K562 (cell line): ENCODE data around the gene NDUFB10. TPM values are rescaled to one million over a fixed set of nuclear protein-coding genes. Genes with fewer than 3 reads are reported as not detected.

ENCODE experiments used
- BRF1 ChIP-seq: IDR thresholded peaks from 3 replicates; pipeline ENCODE4 v1.6.1; 2011; ENCODE audit warnings: borderline replicate concordance, mild to moderate bottlenecking; ENCODE audit not compliant: insufficient read length; ENCODE audit errors: extremely low read depth
- CBX5 ChIP-seq: IDR thresholded peaks from 2 replicates; pipeline ENCODE4 v1.6.1; 2014; ENCODE audit warnings: low read depth, borderline replicate concordance
- CREM ChIP-seq: IDR thresholded peaks from 2 replicates; pipeline ENCODE4 v1.6.1; 2014; ENCODE audit warnings: antibody characterized with exemption, low read depth
- FOXP1 ChIP-seq: sonication (generic); formaldehyde crosslinking; IDR thresholded peaks from 2 replicates; pipeline ENCODE4 v1.8.0; 2022; ENCODE audit warnings: mild to moderate bottlenecking, missing genetic modification reagents
- GABPB1 ChIP-seq: sonication (generic); formaldehyde crosslinking; IDR thresholded peaks from 2 replicates; pipeline ENCODE4 v1.8.0; 2022; ENCODE audit warnings: mild to moderate bottlenecking, missing genetic modification reagents
- HDAC2 ChIP-seq: fragments of 450-650 bp; IDR thresholded peaks from 2 replicates; pipeline ENCODE4 v1.6.1; 2016; ENCODE audit warnings: mild to moderate bottlenecking
- HDAC8 ChIP-seq: fragments of 450-650 bp; IDR thresholded peaks from 2 replicates; pipeline ENCODE4 v1.6.1; 2016; ENCODE audit warnings: mild to moderate bottlenecking, missing genetic modification characterization, moderate library complexity, missing compliant biosample characterization
- HMG20A ChIP-seq: fragments of 450-650 bp; formaldehyde crosslinking; conservative IDR thresholded peaks from 2 replicates; pipeline ENCODE4 v1.4.0; 2020; ENCODE audit warnings: mild to moderate bottlenecking, mixed read lengths
- ILF3 ChIP-seq: fragments of 450-650 bp; IDR thresholded peaks from 2 replicates; pipeline ENCODE4 v1.6.1; 2018; ENCODE audit warnings: antibody characterized with exemption, mild to moderate bottlenecking, moderate library complexity, borderline replicate concordance
- KLF13 ChIP-seq: fragments of 450-650 bp; IDR thresholded peaks from 2 replicates; pipeline ENCODE4 v1.6.1; 2016; ENCODE audit warnings: missing genetic modification characterization, low read depth, mild to moderate bottlenecking, missing compliant biosample characterization, moderate library complexity, borderline replicate concordance
- NCOA1 ChIP-seq: fragments of 450-650 bp; IDR thresholded peaks from 2 replicates; pipeline ENCODE4 v1.6.1; 2016; ENCODE audit warnings: low read depth
- PHF20 ChIP-seq: fragments of 450-650 bp; IDR thresholded peaks from 2 replicates; pipeline ENCODE4 v1.6.1; 2018; ENCODE audit not compliant: partially characterized antibody
- PURB ChIP-seq: sonication (generic); formaldehyde crosslinking; IDR thresholded peaks from 2 replicates; pipeline ENCODE4 v1.9.0; 2021; ENCODE audit warnings: low read depth, mild to moderate bottlenecking, missing genetic modification reagents
- RHOXF2B ChIP-seq: fragments of 250-450 bp; sonication (Bioruptor Pico); conservative IDR thresholded peaks from 2 replicates; pipeline ENCODE4 v1.5.1; 2021
- SIN3B ChIP-seq: fragments of 450-650 bp; IDR thresholded peaks from 2 replicates; pipeline ENCODE4 v1.6.1; 2017; ENCODE audit warnings: low read depth, mild to moderate bottlenecking, moderate library complexity
- SIRT6 ChIP-seq: IDR thresholded peaks from one replicate; pipeline ENCODE4 v1.6.1; 2012; ENCODE audit warnings: low read depth, mild to moderate bottlenecking, control low read depth, inconsistent platforms, low read length, moderate library complexity
- SRSF1 ChIP-seq: fragments of 200-400 bp; formaldehyde crosslinking; IDR thresholded peaks from 2 replicates; pipeline ENCODE4 v1.6.1; 2017; ENCODE audit warnings: mild to moderate bottlenecking, low read depth, low read length, moderate library complexity
- THRAP3 ChIP-seq: fragments of 450-650 bp; IDR thresholded peaks from 2 replicates; pipeline ENCODE4 v1.6.1; 2016; ENCODE audit warnings: mild to moderate bottlenecking, inconsistent platforms, borderline replicate concordance
- XRCC3 ChIP-seq: fragments of 450-650 bp; IDR thresholded peaks from 2 replicates; pipeline ENCODE4 v1.6.1; 2017; ENCODE audit warnings: mild to moderate bottlenecking, moderate library complexity
- ZC3H11A ChIP-seq: IDR thresholded peaks from 2 replicates; pipeline ENCODE4 v1.6.1; 2012; ENCODE audit warnings: low read depth, low read length, improper control_type of control experiment
- ZNF165 ChIP-seq: fragments of 250-450 bp; sonication (Bioruptor Pico); IDR thresholded peaks from 2 replicates; pipeline ENCODE4 v1.4.0; 2020; ENCODE audit warnings: borderline replicate concordance
- ZNF41 ChIP-seq: fragments of 250-450 bp; sonication (Bioruptor Pico); conservative IDR thresholded peaks from 2 replicates; pipeline ENCODE4 v1.4.0; 2020; ENCODE audit warnings: mild to moderate bottlenecking
- polyA plus RNA-seq, 8 experiments: library from polyadenylated mRNA; depleted of rRNA in 4 of 8; stranded (reverse) in 5 of 8; unstranded in 3 of 8; fragments of >200 nt; fragmentation: Nextera tagmentation in 2 of 8; fragmentation: Illumina TruSeq in 1 of 8; extraction: Ambion mirVana in 2 of 8; extraction: Trizol in 1 of 8; gene quantifications; 2 replicates each; pipeline versions ENCODE4 v1.2.1 to v1.2.3, GENCODE V29; 2011 to 2014; ENCODE audit warnings: inconsistent platforms in 1 of 8, missing spikeins in 1 of 8
- total RNA-seq, 7 experiments: library from RNA; depleted of rRNA in 6 of 7; stranded (reverse); fragments of >200 nt in 6 of 7; fragmentation: Illumina TruSeq in 2 of 7; extraction: Trizol in 2 of 7; gene quantifications; 2 replicates each; pipeline versions ENCODE4 v1.2.1 to v1.2.3, GENCODE V29; 2011 to 2021; ENCODE audit warnings: low replicate concordance in 1 of 7
- TF ChIP-seq, protein P1 (sequence below): sonication (generic); formaldehyde crosslinking; IDR thresholded peaks from 2 replicates; pipeline ENCODE4 v1.8.0; 2022; ENCODE audit warnings: mild to moderate bottlenecking, missing genetic modification reagents
- TF ChIP-seq, protein P2 (sequence below), 2 experiments: fragments of 450-650 bp in 1 of 2; sonication (generic) in 1 of 2; formaldehyde crosslinking in 1 of 2; IDR thresholded peaks in 1 of 2; conservative IDR thresholded peaks in 1 of 2; 2 replicates each; pipeline versions ENCODE4 v1.6.1 to v1.8.1; 2016 to 2023; ENCODE audit warnings: mild to moderate bottlenecking in 2 of 2, moderate library complexity in 2 of 2, inconsistent platforms in 1 of 2, missing genetic modification reagents in 1 of 2
- TF ChIP-seq, protein P3 (sequence below): fragments of 450-650 bp; IDR thresholded peaks from 2 replicates; pipeline ENCODE4 v1.6.1; 2017; ENCODE audit warnings: mild to moderate bottlenecking, moderate library complexity

NDUFB10 gene
- total and polyA plus RNA-seq, 9 of the 15 experiments (the other 6 are each of a cell fraction or from before 2014, with no cell fraction given), result 69.3 to 527 (median 161) TPM

DNA sequence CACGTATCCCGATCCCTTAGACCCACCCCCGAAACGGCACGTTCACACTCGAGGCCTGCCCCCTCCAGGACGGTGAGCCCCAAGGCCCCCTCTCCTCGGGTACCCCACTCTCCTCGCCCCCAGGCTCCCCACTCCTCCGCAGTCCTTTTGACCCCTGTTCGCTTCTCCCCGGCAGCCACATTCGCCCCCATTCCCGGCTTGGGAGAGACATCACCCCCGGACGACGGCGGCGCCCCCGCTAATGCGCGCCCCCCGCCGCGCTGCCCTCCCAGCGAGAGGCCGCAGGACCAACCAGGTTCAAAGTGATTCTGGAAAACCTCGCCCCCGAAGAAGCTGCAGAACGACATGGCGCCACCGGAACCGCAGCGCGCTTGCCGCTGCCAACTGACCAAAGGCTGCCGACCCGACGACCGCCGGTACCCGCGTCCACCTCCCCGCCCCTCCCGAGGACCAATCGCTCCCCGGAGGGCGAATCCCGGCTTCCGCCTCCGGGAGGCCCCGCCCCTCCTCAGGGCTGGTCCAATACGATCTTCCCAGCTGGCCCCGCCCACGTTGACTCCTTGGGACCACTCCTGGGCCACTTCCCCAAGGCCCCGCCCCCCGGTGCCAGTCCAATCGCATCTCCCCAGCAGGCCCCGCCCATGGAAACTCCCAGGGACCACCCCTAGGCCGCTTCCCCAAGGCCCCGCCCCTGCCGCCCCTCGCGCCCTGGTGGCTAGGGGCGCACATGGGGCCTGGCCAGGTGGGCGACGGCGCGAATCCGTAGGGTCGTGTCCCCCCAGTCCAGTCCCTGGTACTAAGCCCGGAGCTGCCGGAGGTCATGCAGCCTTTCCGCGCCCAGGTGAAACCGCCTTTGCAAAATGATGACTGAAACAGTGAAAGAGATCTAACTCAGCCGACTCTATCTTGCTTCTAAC lies 16.3 kb upstream of the NDUFB10 start, which contains the start of gene MSRB1 (continued):
- TF ChIP-seq SIRT6 (no peak), NCOA1 (no peak), ILF3 (no peak), RHOXF2B (CRISPR knock-in tag) (no peak), GABPB1 (CRISPR knock-in tag) (peak; percentile 75), FOXP1 (CRISPR knock-in tag) (no peak), ZC3H11A (no peak), SIN3B (no peak), HDAC2 (no peak), PHF20 (no peak), HDAC8 (tag) (no peak), PURB (no peak), ZNF165 (CRISPR knock-in tag) (no peak), XRCC3 (no peak), BRF1 (no peak), HMG20A (CRISPR knock-in tag) (no peak), CBX5 (no peak), CREM (0 out of 2 replicates have a peak, but pooled peaks have one; percentile 5), SRSF1 (no peak), THRAP3 (no peak), ZNF41 (no peak), KLF13 (no peak)
- TF ChIP-seq, protein P1, sequence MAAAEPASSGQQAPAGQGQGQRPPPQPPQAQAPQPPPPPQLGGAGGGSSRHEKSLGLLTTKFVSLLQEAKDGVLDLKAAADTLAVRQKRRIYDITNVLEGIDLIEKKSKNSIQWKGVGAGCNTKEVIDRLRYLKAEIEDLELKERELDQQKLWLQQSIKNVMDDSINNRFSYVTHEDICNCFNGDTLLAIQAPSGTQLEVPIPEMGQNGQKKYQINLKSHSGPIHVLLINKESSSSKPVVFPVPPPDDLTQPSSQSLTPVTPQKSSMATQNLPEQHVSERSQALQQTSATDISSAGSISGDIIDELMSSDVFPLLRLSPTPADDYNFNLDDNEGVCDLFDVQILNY (CRISPR knock-in tag), result no peak
- TF ChIP-seq, protein P2, sequence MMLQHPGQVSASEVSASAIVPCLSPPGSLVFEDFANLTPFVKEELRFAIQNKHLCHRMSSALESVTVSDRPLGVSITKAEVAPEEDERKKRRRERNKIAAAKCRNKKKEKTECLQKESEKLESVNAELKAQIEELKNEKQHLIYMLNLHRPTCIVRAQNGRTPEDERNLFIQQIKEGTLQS (IDR thresholded peaks at IDR 0.05), result no peak
- TF ChIP-seq, protein P2 (CRISPR knock-in tag; conservative IDR thresholded peaks at IDR 0.05), result no peak
- TF ChIP-seq, protein P3, sequence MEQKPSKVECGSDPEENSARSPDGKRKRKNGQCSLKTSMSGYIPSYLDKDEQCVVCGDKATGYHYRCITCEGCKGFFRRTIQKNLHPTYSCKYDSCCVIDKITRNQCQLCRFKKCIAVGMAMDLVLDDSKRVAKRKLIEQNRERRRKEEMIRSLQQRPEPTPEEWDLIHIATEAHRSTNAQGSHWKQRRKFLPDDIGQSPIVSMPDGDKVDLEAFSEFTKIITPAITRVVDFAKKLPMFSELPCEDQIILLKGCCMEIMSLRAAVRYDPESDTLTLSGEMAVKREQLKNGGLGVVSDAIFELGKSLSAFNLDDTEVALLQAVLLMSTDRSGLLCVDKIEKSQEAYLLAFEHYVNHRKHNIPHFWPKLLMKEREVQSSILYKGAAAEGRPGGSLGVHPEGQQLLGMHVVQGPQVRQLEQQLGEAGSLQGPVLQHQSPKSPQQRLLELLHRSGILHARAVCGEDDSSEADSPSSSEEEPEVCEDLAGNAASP, result no peak
